GM12878 (cell line): ENCODE results near the gene GPR34. TPM values are rescaled to one million over a fixed set of nuclear protein-coding genes. Genes with fewer than 3 reads are reported as not detected.

Experiments used
- ATAC-seq: fragments of 200-7000 bp; cut with Tn5 transposase; 3 replicates; pipeline ENCODE4 v1.9.1; 2020; ENCODE audit warnings: mild to moderate bottlenecking, moderate library complexity
- BruUV-seq: library from RNA; stranded (reverse); fragments of 400-500 nt; replicated peaks from 2 replicates; lab custom pipeline; 2021; lab: Mats Ljungman, UMichigan
- CTCF ChIA-PET: fragments of 300-600 bp; sonication (Branson Sonifier 250); formaldehyde crosslinking; extraction: SDS; loops from one replicate; lab custom pipeline; 2021; ENCODE audit warnings: inconsistent platforms; lab: Yijun Ruan, JAX
- POLR2A ChIA-PET: fragments of 350-600 bp; formaldehyde crosslinking; extraction: SDS; loops from one replicate; lab custom pipeline; 2021; ENCODE audit warnings: inconsistent platforms; lab: Charles Lee
- RAD21 ChIA-PET: fragments of 300-600 bp; sonication (Branson Sonifier 250); formaldehyde crosslinking; loops from one replicate; lab custom pipeline; 2023; ENCODE audit warnings: antibody characterized with exemption; ENCODE audit not compliant: unreplicated experiment; lab: Charles Lee
- SMC1A ChIA-PET: fragments of 300-600 bp; sonication (Branson Sonifier 250); formaldehyde crosslinking; loops from one replicate; lab custom pipeline; 2023; ENCODE audit not compliant: unreplicated experiment, uncharacterized antibody; lab: Charles Lee
- DNase-seq: peaks from one replicate; pipeline ENCODE4 v3.0.0-alpha.2; 2011; ENCODE audit warnings: low read depth, low spot score
- FAIRE-seq: peaks from 3 replicates; lab custom pipeline; 2011; peaks lifted over from hg19 to GRCh38; lab: Jason Lieb, UNC
- H2AFZ ChIP-seq: 2 replicates; pipeline ENCODE4 v1.6.0; 2011; ENCODE audit warnings: low read depth, low read length, control low read depth; ENCODE audit not compliant: control insufficient read depth
- H3K27ac ChIP-seq: 2 replicates; pipeline ENCODE4 v1.5.1; 2011; ENCODE audit warnings: control low read depth; ENCODE audit not compliant: control insufficient read depth, insufficient read depth
- H3K27me3 ChIP-seq, 2 experiments: replicated peaks in 1 of 2; 2 replicates each; pipeline versions ENCODE4 v1.6.0 to v1.6.1; 2011; ENCODE audit warnings: low read length in 1 of 2; ENCODE audit not compliant: control insufficient read depth in 2 of 2, insufficient read depth in 2 of 2
- H3K36me3 ChIP-seq, 2 experiments: 2 replicates each; pipeline ENCODE4 v1.5.1; 2011; ENCODE audit warnings: low read length in 1 of 2; ENCODE audit not compliant: control insufficient read depth in 2 of 2, insufficient read depth in 2 of 2
- H3K4me1 ChIP-seq: 2 replicates; pipeline ENCODE4 v1.6.1; 2011; ENCODE audit warnings: mild to moderate bottlenecking, low read length, moderate library complexity, mixed read lengths; ENCODE audit not compliant: control insufficient read depth, insufficient read depth
- H3K4me2 ChIP-seq: 2 replicates; pipeline ENCODE4 v1.6.0; 2011; ENCODE audit warnings: control low read depth; ENCODE audit not compliant: control insufficient read depth, insufficient read depth
- H3K4me3 ChIP-seq: fragments of 200-600 bp; sonication (generic); 2 replicates; pipeline ENCODE4 v1.5.1; 2016
- H3K79me2 ChIP-seq: 2 replicates; pipeline ENCODE4 v1.6.0; 2011; ENCODE audit warnings: low read length; ENCODE audit not compliant: control insufficient read depth, insufficient read depth
- H3K9ac ChIP-seq: 2 replicates; pipeline ENCODE4 v1.8.0; 2011; ENCODE audit warnings: low read length, control low read depth, mixed read lengths; ENCODE audit not compliant: control insufficient read depth, insufficient read depth
- H3K9me3 ChIP-seq: replicated peaks from 3 replicates; pipeline ENCODE4 v1.5.1; 2011; ENCODE audit warnings: mild to moderate bottlenecking, low read length; ENCODE audit not compliant: control insufficient read depth, insufficient read depth
- H4K20me1 ChIP-seq: 2 replicates; pipeline ENCODE4 v1.6.0; 2011; ENCODE audit not compliant: control insufficient read depth, insufficient read depth
- BHLHE40 ChIP-seq, 2 experiments: fragments of 450-650 bp in 1 of 2; IDR thresholded peaks; 2 replicates each; pipeline ENCODE4 v1.6.1; 2011 to 2017; ENCODE audit warnings: low read depth in 2 of 2, borderline replicate concordance in 1 of 2, improper control_type of control experiment in 1 of 2, low read length in 1 of 2, mild to moderate bottlenecking in 1 of 2
- CBX5 ChIP-seq: sonication (generic); IDR thresholded peaks from 2 replicates; pipeline ENCODE4 v1.6.1; 2016; ENCODE audit warnings: low read depth, moderate library complexity, mild to moderate bottlenecking, inconsistent platforms
- CHD2 ChIP-seq: IDR thresholded peaks from 2 replicates; pipeline ENCODE4 v1.6.1; 2011; ENCODE audit warnings: low read depth, low read length, improper control_type of control experiment, borderline replicate concordance
- CUX1 ChIP-seq: IDR thresholded peaks from 2 replicates; pipeline ENCODE4 v1.6.1; 2012; ENCODE audit warnings: improper control_type of control experiment, low read depth, low read length; ENCODE audit not compliant: insufficient replicate concordance
- E4F1 ChIP-seq: fragments of 450-650 bp; IDR thresholded peaks from 2 replicates; pipeline ENCODE4 v1.6.1; 2018; ENCODE audit warnings: borderline replicate concordance, mild to moderate bottlenecking; ENCODE audit not compliant: partially characterized antibody
- JUNB ChIP-seq: IDR thresholded peaks from 2 replicates; pipeline ENCODE4 v1.6.1; 2016; ENCODE audit warnings: antibody characterized with exemption, mild to moderate bottlenecking
- KLF5 ChIP-seq: fragments of 450-650 bp; IDR thresholded peaks from 2 replicates; pipeline ENCODE4 v1.6.1; 2014; ENCODE audit warnings: mild to moderate bottlenecking; ENCODE audit not compliant: partially characterized antibody
- NFXL1 ChIP-seq: fragments of 450-650 bp; IDR thresholded peaks from 2 replicates; pipeline ENCODE4 v1.6.1; 2017; ENCODE audit warnings: antibody characterized with exemption, mild to moderate bottlenecking, borderline replicate concordance
- RAD51 ChIP-seq: fragments of 450-650 bp; IDR thresholded peaks from 2 replicates; pipeline ENCODE4 v1.6.1; 2016; ENCODE audit warnings: moderate library complexity, mild to moderate bottlenecking, inconsistent platforms
- SRF ChIP-seq, 2 experiments: IDR thresholded peaks; 2 replicates each; pipeline ENCODE4 v1.6.1; 2011; ENCODE audit warnings: low read depth in 2 of 2, low read length in 2 of 2, mild to moderate bottlenecking in 1 of 2, moderate library complexity in 1 of 2
- TARDBP ChIP-seq: IDR thresholded peaks from 2 replicates; pipeline ENCODE4 v1.6.1; 2016; ENCODE audit warnings: borderline replicate concordance
- USF2 ChIP-seq: IDR thresholded peaks from 2 replicates; pipeline ENCODE4 v1.6.1; 2011; ENCODE audit warnings: low read depth, low read length, improper control_type of control experiment, borderline replicate concordance
- ZNF24 ChIP-seq: fragments of 450-650 bp; IDR thresholded peaks from 2 replicates; pipeline ENCODE4 v1.6.1; 2017; ENCODE audit warnings: antibody characterized with exemption, mild to moderate bottlenecking
- WGBS: methylation state at CpG from one replicate; pipeline ENCODE4 v1.1.6; 2016; ENCODE audit warnings: low lambda C conversion rate; ENCODE audit not compliant: insufficient replicate concordance, insufficient coverage; ENCODE audit errors: missing lambda C conversion rate; 5-methylcytosine and 5-hydroxymethylcytosine counted together
- in situ Hi-C: fragments of 300-500 bp; cut with MboI; formaldehyde crosslinking; loops from 9 replicates; pipeline ENCODE4 v1.14.3; 2018; ENCODE audit warnings: mixed read lengths
- intact Hi-C: fragments of 100-400 bp; cut with micrococcal nuclease; formaldehyde crosslinking; loops from one replicate; pipeline ENCODE4 v1.14.2; 2022; ENCODE audit not compliant: unreplicated experiment
- polyA plus RNA-seq, 11 experiments: library from polyadenylated mRNA; depleted of rRNA in 4 of 11; unstranded in 6 of 11; stranded (reverse) in 5 of 11; fragments of >200 nt; fragmentation: Nextera tagmentation in 4 of 11; fragmentation: Illumina TruSeq in 1 of 11; extraction: Ambion mirVana in 4 of 11; extraction: Trizol in 1 of 11; gene quantifications; 1 replicate in 1 of 11; 2 replicates in 10 of 11; pipeline versions ENCODE4 v1.2.1 to v1.2.3, GENCODE V29; 2011 to 2016; ENCODE audit warnings: inconsistent platforms in 2 of 11, missing spikeins in 2 of 11, low read depth in 1 of 11
- total RNA-seq, 4 experiments: library from RNA; depleted of rRNA in 3 of 4; stranded (reverse); fragments of >200 nt in 3 of 4; fragmentation: Illumina TruSeq in 1 of 4; extraction: Trizol in 1 of 4; gene quantifications; 2 replicates each; pipeline versions ENCODE4 v1.2.1 to v1.2.3, GENCODE V29; 2013 to 2021

Gene GPR34
- total and polyA plus RNA-seq, 10 of the 15 experiments (the other 5 are each of a cell fraction or from before 2014, with no cell fraction given): 0.12 to 0.84 (median 0.28) TPM; not detected in 1

- TF ChIP-seq E4F1: no peak
- no peak for TF ChIP-seq NFXL1
- TF ChIP-seq BHLHE40 (IDR thresholded peaks at IDR 0.05; ENCODE audit: borderline replicate concordance in 1 of 2, low read depth in 2 of 2, low read length in 1 of 2): no peak
- TF ChIP-seq USF2: no peak
- no peak for TF ChIP-seq CBX5
- no peak for TF ChIP-seq JUNB
- no peak for TF ChIP-seq SRF (IDR thresholded peaks at IDR 0.05; ENCODE audit: low read depth in 2 of 2, low read length in 2 of 2)
- no peak for TF ChIP-seq ZNF24
Measured at GRCh38 chrX:41688156-41688555, 617 bp upstream of the GPR34 start (continued).

- DNase-seq (no peak), FAIRE-seq (no peak), ATAC-seq (no peak)
- TF ChIP-seq TARDBP (no peak), RAD51 (no peak), CHD2 (no peak), KLF5 (no peak), CUX1 (no peak)
- RAD21 ChIA-PET: interaction anchor here (1.9 kb wide), 1 partner anchor 17 kb away, joined by 6 read pairs; no protein-coding TSS in a partner anchor
- peaks cover 13% of the 10 kb centered on the region for H3K4me1 ChIP-seq
- H3K79me2 ChIP-seq: no peaks in the 10 kb centered on the region
- intact Hi-C loops: no loop called here
- CTCF ChIA-PET: no interaction called here
- no peak overlapping the region for H3K27ac ChIP-seq
- H3K27me3 ChIP-seq: no peaks in the 10 kb centered on the region
- no peak overlapping the region for H3K9ac ChIP-seq
- SMC1A ChIA-PET: interaction anchor here (0.6 to 1.1 kb wide), 2 partner anchors 22 to 261 kb away, joined by 3 read pairs; no protein-coding TSS in a partner anchor
- in situ Hi-C loops: no loop called here
- no peak overlapping the region for H3K4me3 ChIP-seq
- no peaks in the 10 kb centered on the region for H3K36me3 ChIP-seq
- H3K4me2 ChIP-seq: no peak overlapping the region
- WGBS: 74% methylated on average over 3 of the region's 3 CpGs
- H3K9me3 ChIP-seq: no peaks in the 10 kb centered on the region
- H4K20me1 ChIP-seq: no peaks in the 10 kb centered on the region
- no TSS peak for BruUV-seq
- no peak overlapping the region for H2AFZ ChIP-seq
- POLR2A ChIA-PET: no interaction called here
Measured at GRCh38 chrX:41689711-41690110, 938 bp downstream of the GPR34 start.
